WTC11 (cell line): ENCODE measurements around the gene PDIK1L. TPM values are rescaled to one million over a fixed set of nuclear protein-coding genes. Genes with fewer than 3 reads are reported as not detected.
A peak's percentile ranks its signal among the peaks of the same experiment; 100 is the strongest.

Source experiments
- CTCF ChIP-seq: fragments of 200-600 bp; IDR thresholded peaks from 2 replicates; pipeline ENCODE4 v1.8.0; 2022; ENCODE audit warnings: antibody characterized with exemption
- ESRRA ChIP-seq: sonication (generic); formaldehyde crosslinking; IDR thresholded peaks from 2 replicates; pipeline ENCODE4 v1.8.1; 2022; ENCODE audit warnings: mild to moderate bottlenecking, missing genetic modification reagents, borderline replicate concordance
- FOXP1 ChIP-seq: sonication (generic); formaldehyde crosslinking; IDR thresholded peaks from 2 replicates; pipeline ENCODE4 v1.8.0; 2022; ENCODE audit warnings: missing genetic modification reagents, mild to moderate bottlenecking, moderate library complexity, borderline replicate concordance
- GRHL2 ChIP-seq: fragments of 250-450 bp; sonication (Bioruptor Pico); IDR thresholded peaks from 2 replicates; pipeline ENCODE4 v1.8.0; 2022; ENCODE audit warnings: mild to moderate bottlenecking, moderate library complexity; ENCODE audit not compliant: insufficient replicate concordance, severe bottlenecking
- GTF2I ChIP-seq: fragments of 250-450 bp; sonication (Bioruptor Pico); conservative IDR thresholded peaks from 2 replicates; pipeline ENCODE4 v1.4.0; 2021; ENCODE audit warnings: mild to moderate bottlenecking
- IRF2 ChIP-seq: sonication (generic); formaldehyde crosslinking; IDR thresholded peaks from 2 replicates; pipeline ENCODE4 v1.8.0; 2022; ENCODE audit warnings: low read depth, missing genetic modification reagents, borderline replicate concordance
- JAZF1 ChIP-seq: fragments of 250-450 bp; sonication (Bioruptor Pico); IDR thresholded peaks from 2 replicates; pipeline ENCODE4 v1.9.0; 2021; ENCODE audit warnings: moderate library complexity, mild to moderate bottlenecking, inconsistent platforms
- KAT7 ChIP-seq: sonication (generic); formaldehyde crosslinking; IDR thresholded peaks from 2 replicates; pipeline ENCODE4 v1.8.1; 2023; ENCODE audit warnings: missing genetic modification reagents, mild to moderate bottlenecking, borderline replicate concordance
- NR3C1 ChIP-seq: sonication (generic); formaldehyde crosslinking; conservative IDR thresholded peaks from 2 replicates; pipeline ENCODE4 v1.8.1; 2023; ENCODE audit warnings: low read depth, mild to moderate bottlenecking, missing genetic modification reagents
- PRDM15 ChIP-seq: sonication (generic); formaldehyde crosslinking; IDR thresholded peaks from 2 replicates; pipeline ENCODE4 v1.8.0; 2022; ENCODE audit warnings: missing genetic modification reagents
- PRRX2 ChIP-seq: fragments of 250-450 bp; sonication (Bioruptor Pico); IDR thresholded peaks from 2 replicates; pipeline ENCODE4 v1.8.0; 2021; ENCODE audit warnings: mild to moderate bottlenecking
- RELA ChIP-seq: sonication (generic); formaldehyde crosslinking; IDR thresholded peaks from 2 replicates; pipeline ENCODE4 v1.8.1; 2022; ENCODE audit warnings: missing genetic modification reagents, mild to moderate bottlenecking, borderline replicate concordance
- SMAD3 ChIP-seq: sonication (generic); formaldehyde crosslinking; IDR thresholded peaks from 2 replicates; pipeline ENCODE4 v1.8.0; 2022; ENCODE audit warnings: missing genetic modification reagents, mild to moderate bottlenecking, borderline replicate concordance
- SMAD4 ChIP-seq: sonication (generic); formaldehyde crosslinking; IDR thresholded peaks from 2 replicates; pipeline ENCODE4 v1.8.0; 2022; ENCODE audit warnings: mild to moderate bottlenecking, missing genetic modification reagents
- SOX15 ChIP-seq: fragments of 250-450 bp; sonication (Bioruptor Pico); IDR thresholded peaks from 2 replicates; pipeline ENCODE4 v1.9.0; 2021; ENCODE audit warnings: mild to moderate bottlenecking
- SP1 ChIP-seq: sonication (generic); formaldehyde crosslinking; conservative IDR thresholded peaks from 2 replicates; pipeline ENCODE4 v1.8.1; 2022; ENCODE audit warnings: missing genetic modification reagents
- STAT6 ChIP-seq: sonication (generic); formaldehyde crosslinking; conservative IDR thresholded peaks from 2 replicates; pipeline ENCODE4 v1.8.1; 2023; ENCODE audit warnings: mild to moderate bottlenecking, low read depth, missing genetic modification reagents, moderate library complexity
- TEAD4 ChIP-seq: sonication (generic); formaldehyde crosslinking; IDR thresholded peaks from 2 replicates; pipeline ENCODE4 v1.8.0; 2022; ENCODE audit warnings: mild to moderate bottlenecking, missing genetic modification reagents
- ZNF138 ChIP-seq: sonication (generic); formaldehyde crosslinking; conservative IDR thresholded peaks from 2 replicates; pipeline ENCODE4 v1.8.1; 2022; ENCODE audit warnings: mild to moderate bottlenecking, moderate library complexity, missing genetic modification reagents
- ZNF416 ChIP-seq: fragments of 250-450 bp; sonication (Bioruptor Pico); IDR thresholded peaks from 2 replicates; pipeline ENCODE4 v1.9.0; 2021; ENCODE audit warnings: mild to moderate bottlenecking, inconsistent platforms
- ZNF532 ChIP-seq: fragments of 250-450 bp; sonication (Bioruptor Pico); IDR thresholded peaks from 2 replicates; pipeline ENCODE4 v1.9.0; 2021; ENCODE audit warnings: mild to moderate bottlenecking, borderline replicate concordance
- total RNA-seq: library from RNA; stranded (reverse); gene quantifications from 3 replicates; pipeline ENCODE4 v1.2.3, GENCODE V29; 2021
- TF ChIP-seq, protein P1 (sequence below): sonication (generic); formaldehyde crosslinking; IDR thresholded peaks from 2 replicates; pipeline ENCODE4 v1.8.0; 2022; ENCODE audit warnings: mild to moderate bottlenecking, missing genetic modification reagents
- TF ChIP-seq, protein P2 (sequence below): sonication (generic); formaldehyde crosslinking; IDR thresholded peaks from 2 replicates; pipeline ENCODE4 v1.8.0; 2022; ENCODE audit warnings: mild to moderate bottlenecking, missing genetic modification reagents

Gene PDIK1L
- total RNA-seq, 1 experiment from 2014 or later: 5.5 TPM

GRCh38 chr1:26169669-26170471 is 58.2 kb downstream of the PDIK1L start, which contains the start of gene ZNF593 (continued):
- TF ChIP-seq GTF2I (CRISPR knock-in tag) (no peak), ZNF532 (CRISPR knock-in tag) (no peak), SMAD3 (CRISPR knock-in tag) (no peak), SMAD4 (no peak), CTCF (peak; percentile 81), ESRRA (CRISPR knock-in tag) (no peak), PRRX2 (no peak), SP1 (CRISPR knock-in tag) (peak; percentile 98), NR3C1 (no peak), TEAD4 (CRISPR knock-in tag) (peak; percentile 68; the same call in 1 of the 2 replicates), KAT7 (CRISPR knock-in tag) (peak; percentile 82; the same call in 1 of the 2 replicates), ZNF138 (CRISPR knock-in tag) (no peak), RELA (CRISPR knock-in tag) (peak; percentile 68; the same call in 1 of the 2 replicates), STAT6 (CRISPR knock-in tag) (no peak), FOXP1 (CRISPR knock-in tag) (peak; percentile 90), SOX15 (CRISPR knock-in tag) (no peak), JAZF1 (CRISPR knock-in tag) (no peak), PRDM15 (CRISPR knock-in tag) (no peak), ZNF416 (CRISPR knock-in tag) (no peak), GRHL2 (CRISPR knock-in tag) (no peak), IRF2 (CRISPR knock-in tag) (no peak)
- TF ChIP-seq, protein P1, sequence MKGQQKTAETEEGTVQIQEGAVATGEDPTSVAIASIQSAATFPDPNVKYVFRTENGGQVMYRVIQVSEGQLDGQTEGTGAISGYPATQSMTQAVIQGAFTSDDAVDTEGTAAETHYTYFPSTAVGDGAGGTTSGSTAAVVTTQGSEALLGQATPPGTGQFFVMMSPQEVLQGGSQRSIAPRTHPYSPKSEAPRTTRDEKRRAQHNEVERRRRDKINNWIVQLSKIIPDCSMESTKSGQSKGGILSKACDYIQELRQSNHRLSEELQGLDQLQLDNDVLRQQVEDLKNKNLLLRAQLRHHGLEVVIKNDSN (CRISPR knock-in tag): peak; percentile 72; the same call in 1 of the 2 replicates
- TF ChIP-seq, protein P2, sequence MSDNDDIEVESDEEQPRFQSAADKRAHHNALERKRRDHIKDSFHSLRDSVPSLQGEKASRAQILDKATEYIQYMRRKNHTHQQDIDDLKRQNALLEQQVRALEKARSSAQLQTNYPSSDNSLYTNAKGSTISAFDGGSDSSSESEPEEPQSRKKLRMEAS (CRISPR knock-in tag): peak; percentile 97
